GM12865 (cell line): Measurements from ENCODE around the gene DMAP1.
"Not testable (repeated sequence)": the region's sequence is repeated elsewhere in the genome, so short reads cannot be mapped to it uniquely, and the experiment has no call there.

Experiments
- DNase-seq: peaks from one replicate; pipeline ENCODE4 v3.0.0; 2010; ENCODE audit warnings: low read depth
- H3K4me3 ChIP-seq: 2 replicates; pipeline ENCODE4 v1.5.1; 2011; ENCODE audit warnings: mild to moderate bottlenecking, low read depth, low read length, control low read depth
- CTCF ChIP-seq: IDR thresholded peaks from 2 replicates; pipeline ENCODE4 v1.5.1; 2011; ENCODE audit warnings: low read length, control low read depth, low read depth, inconsistent platforms; ENCODE audit not compliant: insufficient read depth; ENCODE audit errors: missing control alignments

The DMAP1 gene

GRCh38 chr1:44213222-44214112 lies at the start of gene DMAP1:
DMAP1 (plus strand) TSS chr1:44213471; CDS start chr1:44213754, 283 bp downstream.
- H3K4me3 ChIP-seq = peak within 1 kb of the TSS; percentile 97
- DNase-seq = peak; percentile 91

GRCh38 chr1:44168520-44169098 lies 44.7 kb upstream of the DMAP1 start:
- no peak for TF ChIP-seq CTCF
- H3K4me3 ChIP-seq = no peak overlapping the region
- DNase-seq = no peak

More at GRCh38 chr1:44213222-44214112, at the start of gene DMAP1:
- TF ChIP-seq CTCF = no peak

GRCh38 chr1:44170281-44170823 lies 42.9 kb upstream of the DMAP1 start:
- no peak for DNase-seq
- no peak for TF ChIP-seq CTCF
- H3K4me3 ChIP-seq = no peak overlapping the region

DNA sequence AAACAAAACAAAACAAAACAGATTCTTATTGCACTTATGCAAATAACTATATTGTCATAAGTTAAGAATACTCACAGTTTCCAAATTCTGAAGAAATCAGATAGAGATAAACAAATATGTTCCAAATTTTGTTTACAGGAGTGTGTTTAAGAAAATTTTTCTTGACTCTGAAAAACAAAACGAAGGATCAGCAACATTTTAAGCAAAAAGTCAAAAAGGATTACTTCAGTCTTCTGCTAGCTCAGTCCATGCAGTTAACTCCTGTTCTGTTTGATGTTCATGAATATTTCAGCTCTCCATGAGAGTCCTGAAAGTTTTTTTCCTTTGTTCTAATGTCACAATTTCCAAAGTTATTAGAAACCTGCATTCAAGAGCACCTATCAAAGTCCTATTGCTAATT lies 38.6 kb upstream of the DMAP1 start:
- no peak for TF ChIP-seq CTCF
- H3K4me3 ChIP-seq = no peak overlapping the region
- DNase-seq = no peak

DNA sequence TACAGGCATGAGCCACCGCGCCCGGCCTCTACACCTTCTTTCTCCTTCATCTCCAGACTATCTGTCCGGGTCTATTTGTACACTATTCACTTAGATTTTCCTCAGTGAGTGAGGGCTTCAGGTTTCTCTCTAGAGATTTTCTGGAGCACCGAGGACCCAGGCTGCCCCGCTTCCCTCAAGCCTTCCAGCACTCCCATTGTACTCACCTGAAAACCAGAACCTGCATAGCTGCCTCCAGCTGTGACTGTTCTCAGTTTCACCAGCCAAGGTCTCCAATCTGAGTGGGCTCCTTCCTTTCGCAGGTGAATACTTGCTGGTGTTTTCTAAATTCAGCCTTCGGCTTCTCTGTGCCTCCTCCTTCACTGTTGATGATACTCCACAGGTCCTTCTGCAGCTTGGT lies 12.9 kb upstream of the DMAP1 start:
- no peak for TF ChIP-seq CTCF
- DNase-seq = no peak
- H3K4me3 ChIP-seq = no peak overlapping the region

DNA sequence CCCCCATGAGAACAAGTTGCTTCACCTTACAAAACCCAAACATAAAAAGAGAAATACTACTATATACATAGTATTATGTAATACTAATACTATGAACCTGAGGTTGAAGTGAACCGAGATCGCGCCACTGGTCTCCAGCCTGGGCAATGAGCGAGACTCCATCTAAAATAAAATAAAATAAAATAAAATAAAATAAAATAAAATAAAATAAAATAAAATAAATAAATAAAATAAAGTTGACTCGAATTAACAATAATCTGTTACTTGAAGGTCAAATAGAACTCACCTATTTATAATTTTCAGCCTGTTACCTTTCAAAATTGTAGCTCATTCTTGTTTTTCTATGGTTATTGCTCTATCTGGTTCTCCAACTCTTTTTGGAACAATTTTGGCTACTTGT lies 6.7 kb upstream of the DMAP1 start:
- H3K4me3 ChIP-seq, DNase-seq: not testable (repeated sequence)

DNA sequence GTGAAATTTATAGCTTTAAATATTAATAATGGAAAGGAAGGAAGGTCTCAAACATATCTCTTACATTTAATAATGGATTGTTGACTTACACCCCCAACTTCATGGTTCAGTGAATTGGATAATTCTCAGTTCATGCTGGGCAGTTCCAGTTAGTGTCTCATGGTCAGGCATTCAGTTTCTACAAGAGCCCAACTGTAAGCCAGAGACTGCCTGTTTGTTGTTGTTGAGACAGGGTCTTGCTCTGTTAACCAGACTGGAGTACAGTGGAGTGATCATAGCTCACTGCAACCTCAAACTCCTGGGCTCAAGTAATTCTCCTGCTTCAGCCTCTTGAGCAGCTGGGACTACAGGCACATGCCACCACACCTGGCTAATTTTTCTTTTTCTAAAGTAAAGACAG lies 5.0 kb upstream of the DMAP1 start:
- no peak for DNase-seq
- no peak overlapping the region for H3K4me3 ChIP-seq
- TF ChIP-seq CTCF = no peak
